Pulmonary artery endothelial cell (primary cell): Measurements from ENCODE around the gene PAX3. TPM values are rescaled to one million over a fixed set of nuclear protein-coding genes. Genes with fewer than 3 reads are reported as not detected.
A peak's percentile ranks its signal among the peaks of the same experiment; 100 is the strongest.

Source experiments
- DNase-seq: peaks from one replicate; pipeline ENCODE4 v3.0.0-alpha.2; 2011; ENCODE audit warnings: low read depth, low spot score
- total RNA-seq: library from RNA; depleted of rRNA; stranded (reverse); fragments of >200 nt; gene quantifications from 2 replicates; pipeline ENCODE4 v1.2.3, GENCODE V29; 2014

PAX3 gene
- total RNA-seq: not detected in 2 replicates

DNA sequence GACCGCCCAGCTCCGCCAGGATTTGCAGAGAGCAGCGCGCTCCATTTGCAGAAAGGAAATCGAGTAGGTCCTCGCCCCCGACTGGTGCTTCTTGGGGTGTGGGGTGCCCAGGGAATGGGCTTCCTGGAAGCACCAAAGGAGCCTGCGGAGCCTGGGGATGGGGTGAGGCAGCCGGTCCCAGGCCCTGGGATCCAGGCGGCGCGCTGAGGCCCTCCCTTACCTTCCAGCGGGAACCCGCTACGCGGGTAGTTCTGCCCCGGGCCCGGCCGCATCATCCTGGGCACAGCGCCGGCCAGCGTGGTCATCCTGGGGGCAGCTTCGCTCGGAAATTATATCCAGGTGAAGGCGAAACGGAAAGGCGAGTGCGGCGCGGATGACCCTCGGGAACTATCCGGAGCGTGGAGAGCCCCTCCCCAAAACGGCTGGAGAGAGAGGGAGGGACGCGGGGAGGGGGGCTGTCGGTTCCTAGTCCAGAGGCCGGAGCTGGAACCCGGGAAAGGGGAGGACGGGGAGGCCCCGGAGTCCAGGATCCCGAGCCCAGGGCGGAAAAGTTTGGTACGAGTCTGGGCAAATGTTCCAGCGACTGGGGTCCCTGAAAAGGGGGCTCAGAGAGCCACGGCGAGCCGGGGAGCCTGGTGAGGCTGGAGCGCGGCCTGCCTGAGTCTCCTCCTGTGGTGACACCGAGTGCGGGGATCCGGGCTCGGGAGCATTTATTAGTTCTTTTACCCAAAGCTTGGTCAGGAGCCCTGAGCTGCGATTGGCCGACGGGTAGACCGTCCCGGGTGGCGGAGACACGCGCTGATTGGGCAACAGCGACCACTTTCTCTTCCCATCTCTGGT is at the start of gene PAX3:
PAX3 (minus strand) TSS at position 688 of the 840 bp plus-strand sequence; CDS start at position 305, 383 bp downstream.
- no peak for DNase-seq

DNA sequence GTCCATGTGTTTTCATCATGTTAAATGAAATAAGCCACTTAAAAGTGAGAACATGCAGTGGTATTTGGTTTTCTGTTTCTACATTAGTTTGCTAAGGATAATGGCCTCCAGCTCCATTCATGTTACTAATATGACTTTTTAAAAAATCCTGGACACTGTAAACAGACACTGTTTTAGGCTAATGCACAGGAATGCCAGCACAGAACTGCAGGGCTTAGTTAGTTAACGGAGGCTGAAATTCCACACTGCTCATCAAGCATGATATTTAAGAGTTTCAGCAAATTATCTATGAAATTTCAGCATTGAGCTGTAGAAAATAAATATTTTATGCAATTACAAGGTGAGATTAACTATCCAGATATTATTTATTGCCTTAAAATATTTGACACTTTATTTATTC is 42.5 kb upstream of the PAX3 start:
- no peak for DNase-seq

DNA sequence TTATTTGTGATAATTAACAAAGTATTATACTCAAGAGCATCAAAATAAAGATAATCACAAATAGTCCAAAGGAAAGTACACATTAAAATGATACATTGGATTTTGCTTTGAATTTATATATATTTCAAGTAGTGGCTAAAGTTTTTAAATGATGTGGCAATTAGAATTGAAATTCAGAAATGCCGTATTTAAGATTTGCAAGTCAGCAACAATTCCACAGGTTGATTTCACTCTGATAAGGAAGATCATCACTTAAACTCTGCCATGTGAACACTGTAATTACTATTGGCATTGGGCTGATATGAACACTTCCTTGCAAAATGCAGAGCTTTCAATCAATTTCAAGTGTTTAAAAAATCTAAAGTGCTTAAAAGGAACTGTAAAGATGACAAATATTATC is 39.6 kb upstream of the PAX3 start:
- no peak for DNase-seq

DNA sequence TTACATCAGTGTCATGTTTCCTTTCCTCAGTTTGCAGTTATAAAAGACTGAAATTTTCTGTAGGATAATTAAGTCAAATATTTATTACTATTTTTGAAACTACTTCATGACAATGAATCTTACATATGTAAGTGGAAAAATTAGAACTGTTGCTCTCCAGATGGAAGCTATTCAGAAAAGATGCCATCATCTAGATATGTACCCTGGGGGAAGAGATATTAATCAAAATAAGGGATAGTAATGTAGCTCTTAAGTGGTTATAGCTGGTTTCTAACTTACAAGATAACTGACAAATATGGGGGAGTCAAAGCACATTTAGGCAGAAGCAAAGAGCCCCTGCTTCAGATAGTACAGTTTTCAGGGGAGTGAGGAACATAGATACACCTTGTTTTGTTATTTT is 38.1 kb upstream of the PAX3 start:
- no peak for DNase-seq

DNA sequence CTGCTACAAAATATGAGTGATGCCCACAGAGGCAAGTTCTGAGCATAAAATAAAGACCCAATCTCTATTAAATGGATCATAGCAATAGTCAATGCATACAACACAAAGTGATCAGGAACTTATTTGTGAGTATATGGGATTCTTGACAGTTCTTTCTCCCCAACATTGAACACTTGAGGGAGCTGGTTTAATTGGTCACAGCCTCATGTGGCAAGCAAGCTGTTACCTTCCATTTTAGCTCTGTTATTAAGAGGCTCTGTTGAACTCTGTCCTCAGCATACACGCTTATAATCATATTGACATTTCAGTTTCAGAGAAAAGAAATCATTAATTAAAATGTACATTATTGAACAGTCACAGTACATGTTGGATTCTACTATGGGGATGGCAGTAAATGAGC is 37.6 kb upstream of the PAX3 start:
- no peak for DNase-seq

DNA sequence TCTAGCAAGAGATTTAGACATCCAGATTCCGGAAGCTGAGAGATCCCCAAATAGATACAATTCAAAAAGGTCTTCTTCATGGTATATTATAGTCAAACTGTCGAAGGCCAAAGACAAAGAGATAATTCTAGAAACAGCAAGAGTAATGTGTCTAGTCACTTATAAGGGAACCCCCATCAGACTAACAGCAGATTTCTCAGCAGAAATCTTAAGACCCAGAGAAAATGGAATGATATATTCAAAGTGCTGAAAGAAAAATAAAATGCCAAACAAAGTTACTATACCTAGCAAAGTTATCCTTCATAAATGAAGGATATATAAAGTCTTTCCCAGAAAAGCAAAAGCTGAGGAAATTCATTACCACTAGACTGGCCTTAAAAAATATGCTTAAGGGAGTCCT is 36.1 kb upstream of the PAX3 start:
- DNase-seq: no peak

DNA sequence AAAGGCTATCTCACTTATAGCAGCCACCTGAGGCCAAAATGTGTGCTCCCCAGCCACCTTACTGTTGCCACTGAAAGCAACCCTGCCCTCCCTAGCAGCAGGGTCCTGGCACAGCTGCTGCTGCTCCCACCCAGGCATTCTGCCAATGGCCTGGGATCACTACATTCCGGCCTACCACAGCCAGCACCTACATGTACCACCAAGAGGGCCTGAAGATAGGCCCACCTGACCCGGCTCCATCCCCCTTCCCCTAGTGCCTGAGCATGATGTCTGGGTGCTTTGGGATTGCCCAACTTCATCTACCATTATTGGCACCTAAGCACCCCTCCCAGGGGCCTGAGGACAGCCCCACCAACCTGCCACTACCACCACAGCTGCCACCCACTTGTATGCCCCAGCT is 34.6 kb upstream of the PAX3 start:
- DNase-seq: no peak

DNA sequence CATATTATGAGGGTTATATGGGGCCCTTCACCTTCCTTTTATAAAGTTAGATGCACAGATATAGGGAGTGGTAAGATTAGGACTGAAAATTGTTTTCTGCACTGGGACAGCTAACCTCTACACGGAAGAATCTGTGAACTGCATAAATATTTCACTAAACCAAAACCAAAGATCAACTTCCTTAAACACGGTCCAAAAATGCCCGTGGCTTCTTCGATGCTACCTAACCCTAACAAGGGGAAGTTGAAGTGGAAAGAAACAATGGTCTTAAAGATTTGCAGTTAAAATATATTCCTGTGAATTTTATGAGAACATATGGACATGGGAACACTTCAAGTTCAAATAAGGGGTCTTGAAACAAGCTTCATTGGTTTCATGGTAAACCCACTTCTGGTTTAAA is 33.3 kb upstream of the PAX3 start:
- DNase-seq: no peak

DNA sequence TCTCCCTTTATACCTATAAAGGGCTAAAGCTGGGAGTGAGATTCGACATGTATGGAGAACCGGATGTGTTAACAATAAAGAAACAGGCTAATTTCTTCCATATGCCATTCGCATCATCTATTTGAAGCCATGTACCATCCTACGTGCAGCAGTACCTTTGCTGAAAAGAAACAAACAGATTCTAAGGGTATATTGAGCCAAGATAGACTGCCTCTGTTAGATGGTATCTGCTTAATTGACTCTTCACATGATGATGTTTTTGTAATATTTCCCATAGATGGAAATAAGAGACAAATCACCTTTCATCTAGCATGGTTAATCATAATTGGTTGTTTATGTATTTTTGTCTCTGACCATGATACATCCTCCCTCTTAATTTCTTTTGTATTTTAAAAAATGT is 32.1 kb upstream of the PAX3 start:
- DNase-seq: no peak

DNA sequence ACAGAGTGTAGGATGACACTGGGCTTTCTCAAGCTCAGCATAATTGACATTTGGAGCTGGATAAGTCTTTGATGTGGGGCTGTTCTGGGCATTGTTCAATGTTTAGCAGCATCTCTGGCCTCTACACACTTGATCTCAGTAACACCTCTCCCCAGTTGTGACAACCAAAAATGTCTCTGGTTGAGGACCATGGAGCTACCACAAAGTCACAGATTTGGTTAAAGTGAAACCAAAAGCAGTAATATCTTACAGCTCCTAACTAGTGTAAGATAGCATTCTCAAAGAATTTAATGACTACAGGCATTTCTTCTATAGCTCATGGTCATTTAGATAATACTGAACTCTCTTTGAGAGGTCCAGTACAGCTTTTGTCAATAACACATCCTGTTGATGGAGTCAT is 23.4 kb upstream of the PAX3 start:
- DNase-seq: no peak

DNA sequence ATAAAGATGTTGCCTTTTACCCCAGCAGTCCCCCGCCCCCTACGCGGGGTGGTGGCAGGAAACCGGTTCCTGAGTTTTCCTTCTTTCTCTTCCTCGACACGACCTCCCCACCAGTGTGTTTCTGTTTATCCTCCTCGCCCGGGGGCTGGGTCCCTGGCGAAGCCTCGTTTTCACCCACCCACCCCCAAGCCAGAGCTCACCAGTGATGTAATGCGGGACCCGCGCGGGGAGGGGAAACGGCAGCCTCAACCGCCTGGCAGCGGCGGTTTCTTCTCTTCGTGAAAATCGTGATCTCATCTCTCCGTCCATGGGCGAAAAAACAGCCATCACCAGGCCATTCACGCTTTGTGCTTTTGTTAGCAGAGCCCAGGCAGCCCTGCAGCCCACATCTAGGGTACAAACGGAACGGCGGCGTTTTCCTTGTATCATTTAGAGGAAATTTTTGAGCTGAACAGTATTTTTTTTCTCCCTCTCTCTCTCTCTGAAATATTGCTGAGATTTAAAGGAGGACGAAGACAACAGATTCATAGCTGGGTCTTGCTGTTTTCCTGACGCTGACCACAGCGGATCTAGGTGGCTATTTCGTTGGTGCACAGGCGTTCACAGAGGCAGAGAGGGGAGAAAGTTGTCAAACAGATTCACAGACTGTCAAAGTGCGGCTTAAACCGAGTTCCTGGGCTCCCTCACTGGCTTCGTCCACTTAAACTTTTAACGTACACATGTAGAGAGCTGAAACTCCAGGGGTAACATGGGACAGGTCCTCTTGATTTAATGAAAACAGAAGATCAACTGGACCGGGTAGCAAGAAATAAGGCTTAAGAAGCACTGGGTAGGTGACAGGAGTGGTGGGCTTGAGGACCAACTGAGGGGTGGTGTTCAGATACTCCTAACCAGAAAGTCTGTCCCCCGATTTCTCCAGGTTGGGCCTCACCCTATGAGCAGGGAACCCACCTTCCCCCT is 21.9 kb upstream of the PAX3 start:
- DNase-seq: no peak

DNA sequence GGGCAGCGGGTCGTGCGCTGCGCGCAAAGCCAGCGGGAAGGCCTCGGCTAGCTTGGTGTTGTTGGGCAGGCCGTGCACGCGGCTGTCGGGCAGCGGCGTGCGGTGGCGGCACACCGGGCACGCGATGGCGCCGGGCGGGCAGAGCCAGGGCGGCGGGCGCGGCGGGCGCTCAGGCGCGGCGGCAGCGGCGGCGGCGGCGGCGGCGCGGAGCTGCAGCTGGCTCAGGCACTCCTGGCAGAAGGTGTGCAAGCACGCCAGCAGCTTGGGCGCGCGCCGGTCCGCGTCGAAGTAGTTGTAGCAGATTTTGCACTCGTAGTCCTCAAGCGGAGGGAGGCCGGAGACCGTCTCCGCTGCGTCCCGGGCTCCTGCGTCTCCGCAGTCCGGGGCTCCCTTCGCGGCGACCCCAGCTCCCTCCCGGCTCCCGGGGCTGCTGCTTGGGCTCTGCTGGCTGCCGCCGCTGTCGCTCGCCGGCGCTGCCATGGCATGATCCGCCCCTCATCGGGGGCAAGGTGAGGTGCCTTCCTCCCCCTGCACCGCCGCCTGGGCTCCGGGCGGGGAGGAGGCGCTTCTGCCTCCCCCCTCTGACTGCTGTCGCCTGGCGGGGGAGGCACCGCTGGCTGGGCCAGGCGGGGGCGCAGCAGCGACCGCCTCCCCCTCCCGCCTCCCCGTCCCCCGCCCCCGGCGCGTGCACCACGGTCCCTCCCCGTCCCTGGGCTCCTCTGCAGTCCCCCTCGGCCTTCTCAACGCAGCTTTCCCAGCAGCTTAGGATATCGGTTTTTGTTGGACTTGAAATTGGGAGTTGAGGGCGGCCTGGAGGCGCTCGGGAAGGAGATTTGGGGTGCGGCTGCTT is 21.0 kb upstream of the PAX3 start:
- no peak for DNase-seq

DNA sequence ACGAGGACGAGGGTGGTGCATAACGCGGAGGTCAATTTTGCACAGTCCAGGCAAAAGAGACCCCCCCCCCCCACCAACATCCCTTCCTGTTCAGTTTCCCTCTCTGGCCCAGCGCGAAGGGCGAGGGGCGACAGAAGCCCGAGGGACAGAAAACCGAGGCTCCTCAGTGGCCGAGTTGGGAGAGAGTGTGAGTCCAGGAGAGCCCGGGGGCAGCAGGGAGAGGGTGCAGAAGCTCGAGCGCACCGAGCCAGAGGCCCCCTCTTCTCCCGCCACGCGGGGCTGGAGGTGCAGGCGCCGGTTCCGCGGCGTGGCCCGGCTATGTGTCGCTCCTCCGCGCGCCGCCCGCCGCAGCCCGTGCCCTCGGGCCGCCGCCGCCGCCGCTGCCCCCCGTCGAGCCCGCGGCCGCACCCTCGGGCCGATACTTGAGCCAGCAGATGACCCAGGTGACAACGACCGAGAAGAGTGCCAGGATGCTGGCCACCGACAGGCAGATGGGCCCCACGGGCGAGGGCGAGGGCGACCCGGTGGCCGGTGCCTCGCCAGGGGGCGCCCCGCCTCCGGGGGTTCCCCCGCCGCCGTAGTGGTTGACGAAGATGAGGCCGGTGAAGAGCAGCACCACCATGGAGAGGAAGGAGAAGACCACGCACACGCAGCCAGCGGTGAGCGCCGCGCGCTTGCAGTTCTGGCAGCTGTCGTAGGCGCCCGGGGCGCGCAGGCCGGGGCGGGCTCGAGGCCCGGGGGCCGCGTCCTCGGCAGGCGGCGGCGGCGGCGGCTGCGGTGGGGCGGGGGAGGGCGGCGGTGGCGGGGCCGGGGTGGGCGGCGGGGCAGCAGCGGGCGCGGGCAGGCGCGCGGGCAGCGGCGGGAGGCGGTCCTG is 20.2 kb upstream of the PAX3 start:
- no peak for DNase-seq

DNA sequence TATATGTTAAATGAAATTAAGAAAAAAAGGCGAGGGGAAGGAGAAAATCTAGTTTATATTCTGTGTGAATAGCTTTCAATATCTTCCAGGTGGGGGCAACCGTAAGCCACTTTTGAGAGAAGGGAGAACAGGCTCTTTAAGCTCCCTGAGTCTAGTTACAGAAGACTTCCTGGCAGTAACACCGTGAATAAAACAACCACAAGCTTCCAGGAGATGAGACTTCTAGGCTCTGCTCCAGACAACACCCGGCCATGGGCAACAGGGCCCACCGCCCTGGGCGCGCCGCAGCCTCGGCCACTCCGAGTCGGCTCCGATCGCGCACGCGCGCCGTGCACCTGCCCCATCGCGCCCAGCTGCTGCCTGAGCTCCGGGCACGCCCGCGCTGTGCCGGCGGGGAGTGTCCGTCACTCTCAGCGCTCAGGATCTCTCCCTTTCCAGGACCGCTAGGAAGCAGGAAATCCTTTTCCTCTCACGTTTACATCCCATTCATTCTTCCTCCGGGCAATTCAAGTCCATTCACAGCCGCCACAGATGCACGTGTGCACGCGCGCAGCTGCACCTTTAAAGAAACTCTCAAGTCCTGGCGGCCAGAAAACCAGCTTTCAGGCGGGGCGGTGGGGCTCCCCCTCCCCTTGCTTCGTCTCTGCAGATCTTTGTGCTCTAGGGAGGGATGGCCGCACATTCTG is 19.4 kb upstream of the PAX3 start:
- DNase-seq: peak; percentile 40

DNA sequence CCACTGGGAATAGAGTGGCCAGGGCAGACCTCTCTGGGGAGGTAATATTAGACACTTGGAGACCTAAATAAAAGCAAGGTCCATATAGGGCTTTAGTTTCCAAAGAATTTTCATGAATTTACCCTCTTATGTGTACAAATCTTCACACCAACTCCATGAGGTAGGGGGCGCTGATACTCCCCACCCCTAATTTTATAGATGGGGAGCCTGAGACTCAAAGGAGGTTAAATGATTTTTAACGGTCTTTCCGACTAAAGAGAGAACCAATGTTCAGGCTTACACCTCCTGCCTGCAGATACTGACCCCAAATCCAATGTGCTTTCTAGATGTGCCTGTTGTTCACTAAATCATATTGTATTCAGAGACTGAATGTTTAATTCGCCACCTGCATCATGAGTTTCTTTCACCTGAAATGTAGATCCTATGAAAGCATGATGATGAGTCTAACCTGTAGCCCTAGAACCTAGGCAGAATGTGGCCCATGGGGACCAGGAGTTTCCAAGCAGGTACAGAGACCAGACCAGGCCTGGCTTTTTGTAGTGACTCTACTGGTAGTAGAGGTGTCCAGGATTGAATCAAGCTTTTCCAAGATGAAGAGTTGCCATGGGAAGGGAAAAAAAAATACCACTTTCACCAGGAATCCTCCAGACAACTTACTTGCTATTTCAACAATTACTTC is 16.8 kb upstream of the PAX3 start:
- DNase-seq: no peak

DNA sequence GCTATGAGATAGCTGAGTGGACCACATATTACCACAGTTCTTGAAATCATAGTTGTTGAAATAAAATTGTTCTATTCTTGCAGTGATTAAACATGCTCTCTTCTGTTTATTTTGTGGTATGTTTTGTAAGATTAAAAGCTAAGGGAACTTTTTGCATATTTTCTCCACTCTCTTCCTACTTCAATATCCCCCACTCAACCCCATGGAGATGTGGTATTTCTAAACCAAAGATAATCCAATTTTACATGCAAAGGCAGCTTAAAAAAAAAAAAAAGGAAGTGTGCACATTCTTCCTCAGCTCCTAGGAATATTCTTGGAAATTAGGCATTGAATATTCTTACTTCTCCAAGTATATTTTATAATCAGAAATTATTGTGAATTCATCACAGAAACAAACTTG is 15.0 kb upstream of the PAX3 start:
- DNase-seq: no peak

DNA sequence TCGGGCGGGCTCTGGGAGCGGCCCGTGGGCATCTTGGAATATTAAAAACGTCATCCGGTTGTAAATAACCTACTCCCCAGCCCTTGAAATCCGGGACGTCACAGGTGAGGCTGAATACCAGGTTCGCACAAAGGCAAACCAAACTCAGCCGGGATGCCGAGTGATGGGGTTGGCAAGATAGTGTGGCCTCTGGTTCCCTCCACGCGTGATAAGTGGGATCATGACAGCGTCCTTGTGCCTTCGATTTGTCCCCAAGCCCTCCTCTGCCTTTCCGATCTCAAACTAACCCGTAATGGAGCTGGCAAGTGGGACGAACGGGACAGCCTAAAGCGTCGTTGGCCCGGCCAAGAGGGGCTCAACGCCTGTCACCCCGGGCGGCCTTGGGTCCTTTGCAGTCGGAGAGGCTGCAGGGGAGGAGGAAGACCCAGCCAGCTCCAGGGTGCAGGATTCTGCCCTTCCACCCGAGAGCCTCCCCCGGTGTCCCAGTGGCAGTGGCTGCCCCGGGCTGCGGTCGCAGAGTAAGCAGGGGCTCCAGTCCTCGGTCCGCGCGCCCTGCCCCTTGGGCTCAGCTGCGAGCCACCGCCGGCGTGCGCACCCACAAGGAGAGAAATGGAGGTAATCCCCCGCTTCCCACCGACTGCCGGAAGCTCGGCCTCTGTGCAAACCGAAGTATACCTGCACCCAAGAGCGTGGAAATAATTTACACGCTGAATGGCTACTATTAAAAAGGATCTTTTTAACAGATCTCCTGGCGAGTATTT is 13.4 kb upstream of the PAX3 start:
- DNase-seq: no peak

DNA sequence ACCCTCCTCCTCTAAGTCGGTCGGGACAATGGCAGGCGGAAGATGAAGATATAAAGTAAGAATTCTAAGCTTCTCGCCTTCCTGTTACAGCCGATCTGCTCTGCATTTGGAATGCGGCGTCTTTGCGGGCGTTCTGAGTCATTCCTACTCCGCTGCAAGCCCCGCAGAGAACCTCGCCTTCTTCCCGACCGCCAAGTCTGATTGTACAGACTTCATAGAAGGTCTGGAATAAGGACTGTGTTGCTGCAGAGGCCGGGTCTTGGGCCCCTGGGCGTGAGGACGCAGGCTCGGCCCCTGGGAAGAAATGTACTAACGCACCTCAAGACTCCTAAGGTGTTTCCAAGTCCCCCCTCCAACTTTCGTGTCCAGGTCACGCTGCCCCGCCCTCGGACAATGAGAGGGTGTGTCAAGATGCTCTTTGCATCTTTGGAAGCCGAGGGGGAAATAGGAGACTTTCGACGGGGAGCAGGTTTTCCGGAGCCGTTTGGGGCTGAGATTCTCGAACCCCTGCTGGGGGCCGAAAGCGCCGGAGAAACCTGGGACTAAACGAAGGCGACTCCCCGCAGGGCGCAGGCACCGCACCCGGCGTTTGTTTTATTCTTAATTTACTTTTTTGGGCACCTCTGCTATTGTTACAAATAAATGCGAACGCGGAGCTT is 12.7 kb upstream of the PAX3 start:
- DNase-seq: no peak
